ENCODE data around the gene GMNC.
"Not testable (repeated sequence)": the region's sequence is repeated elsewhere in the genome, so short reads cannot be mapped to it uniquely, and the experiment has no call there.

GMNC gene, protein sequence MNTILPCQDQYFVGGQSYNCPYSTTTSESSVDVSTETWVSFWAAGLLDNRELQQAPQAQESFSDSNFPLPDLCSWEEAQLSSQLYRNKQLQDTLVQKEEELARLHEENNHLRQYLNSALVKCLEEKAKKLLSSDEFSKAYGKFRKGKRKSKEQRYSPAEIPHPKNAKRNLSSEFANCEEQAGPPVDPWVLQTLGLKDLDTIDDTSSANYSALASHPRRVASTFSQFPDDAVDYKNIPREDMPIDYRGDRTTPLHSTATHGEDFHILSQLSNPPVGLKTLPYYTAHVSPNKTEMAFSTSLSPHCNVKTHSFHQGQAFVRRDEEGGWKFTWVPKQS

DNA sequence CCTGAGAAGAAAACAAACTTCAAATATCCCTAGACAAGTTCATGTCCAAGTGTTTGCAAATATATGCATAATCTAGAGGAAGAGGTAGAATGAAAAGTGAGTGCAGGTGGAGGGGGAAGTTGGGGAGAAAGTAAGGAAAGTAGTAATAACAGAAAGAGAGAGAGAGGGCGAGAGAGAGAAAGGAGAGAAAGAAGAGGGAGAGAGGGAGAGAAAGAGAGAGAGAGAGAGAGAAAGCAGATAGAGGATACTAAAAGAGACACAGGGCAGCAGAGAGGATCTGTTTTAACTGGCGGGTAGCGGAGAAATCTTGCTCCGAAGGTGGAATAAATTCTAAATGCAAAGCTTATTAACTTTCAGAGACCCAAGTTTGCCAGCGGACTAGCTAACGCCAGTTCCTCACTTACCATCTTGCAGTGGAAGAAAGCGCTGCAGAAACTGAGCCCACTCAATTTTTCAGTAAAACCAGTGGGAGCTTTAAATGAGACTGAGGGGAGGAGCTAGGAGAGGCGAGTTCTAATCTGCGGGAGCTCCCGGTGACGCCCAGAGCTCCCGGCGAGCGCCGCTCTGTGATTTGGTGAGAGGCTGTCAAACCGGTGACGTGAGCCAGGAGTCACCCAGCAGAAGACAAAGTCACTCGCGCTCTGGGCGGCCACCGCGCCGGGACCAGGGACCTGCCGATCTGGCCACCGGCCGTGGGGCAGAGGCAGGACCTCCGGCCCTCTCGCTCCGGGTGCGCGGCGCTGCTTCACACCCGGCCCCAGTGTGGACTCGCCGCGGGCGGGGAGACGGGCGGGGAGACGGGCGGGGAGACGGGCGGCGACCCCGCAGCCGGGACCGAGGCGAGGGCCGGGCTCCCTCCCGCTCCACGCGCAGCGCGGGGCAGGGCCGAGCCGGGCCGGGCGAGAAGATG, at the start of gene GMNC:
TSS of gene GMNC (minus strand) at position 486 of the 910 bp plus-strand sequence. CDS start at position 407, 79 bp downstream.
- DNase-seq, result peak; percentile 83 to 92 (median 90)

DNA sequence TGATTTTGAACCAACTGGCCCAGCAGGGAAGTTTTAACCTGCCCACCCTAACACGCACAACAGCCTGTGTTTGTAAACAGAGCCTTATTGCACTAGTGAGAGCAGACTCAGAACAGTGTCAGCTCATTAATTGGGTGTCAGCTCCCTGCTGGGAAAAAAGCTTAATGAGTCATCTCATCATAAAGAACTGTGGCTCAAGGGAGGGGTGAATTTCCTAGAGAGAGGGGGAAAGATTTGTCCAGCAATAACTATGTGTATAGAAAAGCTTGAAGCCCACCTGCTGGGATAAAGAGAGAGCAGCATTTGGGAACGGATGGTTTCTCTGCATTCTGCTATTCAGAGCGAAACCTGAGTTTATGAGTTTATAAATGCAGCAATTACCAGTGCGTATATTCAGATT, 48.9 kb upstream of the GMNC start:
- no peak for DNase-seq

DNA sequence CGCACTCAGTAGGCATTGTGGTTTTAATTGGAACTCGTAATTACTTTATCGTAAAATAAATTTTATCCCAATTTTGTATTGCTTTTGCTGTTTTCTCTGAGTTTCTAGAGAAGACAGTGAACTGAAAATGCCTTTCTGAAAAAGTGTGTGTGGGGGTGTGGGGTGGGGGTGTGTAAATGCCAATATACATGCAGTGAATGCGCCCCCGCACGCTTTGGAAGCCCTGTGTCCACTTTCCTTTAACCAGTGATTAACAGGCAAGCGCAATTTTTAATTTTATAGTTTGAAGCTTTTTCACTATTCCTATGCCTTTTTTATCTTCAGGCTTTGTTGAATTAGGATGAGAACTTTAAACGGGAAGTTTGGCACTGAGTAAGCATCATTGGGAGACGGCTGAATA, 47.4 kb upstream of the GMNC start:
- DNase-seq, result no peak

DNA sequence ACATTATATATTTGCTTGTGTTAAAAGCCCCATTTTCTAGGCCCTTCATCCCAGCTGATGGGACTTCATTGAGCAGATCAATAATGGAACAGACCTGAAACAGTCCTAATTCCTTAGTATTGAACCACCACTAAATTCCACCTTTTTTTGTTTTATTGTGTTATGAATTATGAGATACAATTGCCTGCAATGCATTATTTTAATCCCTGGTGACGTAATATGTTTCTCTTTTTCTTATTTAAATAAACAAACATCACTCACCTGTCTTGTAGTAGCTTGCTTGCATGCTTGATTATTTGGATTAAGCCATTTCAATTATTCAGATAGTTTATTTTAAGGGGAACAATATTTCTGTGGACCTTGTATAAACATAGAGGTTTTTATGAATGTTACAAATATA, 40.7 kb upstream of the GMNC start:
- DNase-seq, result no peak

DNA sequence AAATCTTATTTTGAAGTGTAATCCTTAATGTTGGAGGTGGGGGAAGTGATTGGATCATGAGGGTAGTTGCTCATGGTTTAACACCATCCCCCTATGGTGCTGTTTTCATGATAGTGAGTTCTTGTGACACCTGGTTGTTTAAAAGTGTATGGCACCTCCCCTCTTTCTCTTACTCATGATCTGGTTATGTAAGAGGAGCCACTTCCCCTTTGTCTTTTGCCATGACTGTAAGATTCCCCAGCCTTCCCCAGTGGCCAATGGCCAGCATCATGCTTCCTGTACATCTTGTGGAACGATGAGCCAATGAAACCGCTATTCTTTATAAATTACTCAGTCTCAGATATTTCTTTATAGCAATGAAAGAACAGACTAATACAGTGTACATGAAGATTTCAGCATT, 39.8 kb upstream of the GMNC start:
- DNase-seq, result peak; percentile 17 to 28 (median 22)

DNA sequence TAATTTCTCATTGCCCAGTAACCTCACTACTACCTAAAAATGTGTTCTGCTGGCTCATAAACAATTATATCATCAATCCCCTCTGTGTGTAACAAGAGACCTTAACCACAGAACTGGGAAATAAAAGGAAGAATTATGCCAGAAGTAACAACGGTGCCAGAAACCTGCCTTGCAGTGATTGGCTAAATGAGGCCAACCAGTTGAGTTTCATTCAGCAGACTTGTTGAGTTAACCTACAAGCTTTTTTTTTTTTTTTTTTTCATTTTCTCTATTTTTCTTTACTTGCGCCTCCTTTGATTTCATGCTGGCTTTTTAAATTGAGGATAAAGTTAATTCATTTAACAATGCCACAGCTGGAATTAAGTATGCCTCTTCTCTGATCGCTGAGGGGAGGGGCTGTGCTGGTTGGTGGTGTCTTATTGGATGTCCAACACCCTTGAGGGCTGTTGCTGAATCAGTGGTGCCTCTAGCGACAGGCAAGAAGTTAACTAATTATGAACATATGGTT, 30.0 kb upstream of the GMNC start:
- DNase-seq, result no peak

DNA sequence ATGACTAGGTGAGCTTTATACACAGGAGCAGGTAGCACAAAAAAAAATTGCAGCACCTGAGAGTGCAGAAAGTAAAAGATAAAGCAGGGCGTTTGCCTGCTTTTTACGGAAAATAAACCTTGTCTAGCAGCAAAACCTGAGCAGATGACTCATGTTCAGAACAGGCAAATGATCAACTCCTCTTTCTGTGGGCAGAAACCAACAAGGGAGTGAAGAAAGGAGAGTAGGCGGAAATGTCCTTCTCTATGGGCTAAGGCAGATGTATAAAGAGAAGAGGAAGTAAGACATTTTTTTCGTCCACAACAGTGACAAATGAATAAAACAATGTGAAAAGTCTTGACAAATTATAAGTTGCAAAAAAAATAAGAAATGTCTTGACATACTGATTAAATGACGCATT, 24.5 kb upstream of the GMNC start:
- DNase-seq, result peak; percentile 21 to 42 (median 41)

DNA sequence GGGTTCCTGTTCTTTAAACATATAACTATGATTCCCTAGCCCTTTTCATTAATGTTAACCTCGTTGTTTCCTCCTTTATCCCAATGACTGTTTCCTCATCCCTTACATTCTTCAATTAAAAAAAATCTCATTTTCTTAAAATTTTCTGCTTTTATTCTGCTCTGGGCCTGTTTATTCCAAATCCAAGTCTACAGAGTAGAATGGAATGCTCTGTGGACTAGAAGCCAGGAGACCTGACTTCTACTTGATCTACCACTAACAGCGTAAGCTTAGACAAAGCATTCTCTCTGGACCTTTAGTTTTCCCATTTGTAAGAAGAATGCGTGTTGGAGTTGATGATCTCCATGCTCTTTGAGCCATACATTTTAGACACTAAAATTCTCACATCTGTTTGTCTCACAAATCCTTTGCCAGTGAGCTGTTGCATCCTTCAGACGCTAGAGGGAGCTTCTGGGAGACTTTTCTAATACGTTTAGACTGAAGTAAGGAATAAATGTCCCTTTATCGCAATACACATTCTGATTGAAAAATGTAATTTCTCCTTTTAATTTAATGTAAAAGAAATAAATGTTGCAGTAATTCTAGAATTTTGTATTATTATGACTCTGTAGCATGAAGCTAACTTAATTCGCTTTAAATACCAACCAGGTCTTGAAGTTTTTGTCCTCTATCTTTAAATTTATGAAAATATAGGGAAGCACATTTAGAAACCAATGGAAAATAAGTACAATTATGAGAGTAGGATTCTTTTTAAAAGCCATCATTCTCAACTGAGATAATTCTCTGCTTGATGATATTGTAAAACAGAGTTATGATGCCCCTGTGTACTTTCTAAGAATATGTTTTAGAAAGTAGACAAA, 21.7 kb upstream of the GMNC start:
- peak; percentile 73 to 79 (median 78) for DNase-seq

DNA sequence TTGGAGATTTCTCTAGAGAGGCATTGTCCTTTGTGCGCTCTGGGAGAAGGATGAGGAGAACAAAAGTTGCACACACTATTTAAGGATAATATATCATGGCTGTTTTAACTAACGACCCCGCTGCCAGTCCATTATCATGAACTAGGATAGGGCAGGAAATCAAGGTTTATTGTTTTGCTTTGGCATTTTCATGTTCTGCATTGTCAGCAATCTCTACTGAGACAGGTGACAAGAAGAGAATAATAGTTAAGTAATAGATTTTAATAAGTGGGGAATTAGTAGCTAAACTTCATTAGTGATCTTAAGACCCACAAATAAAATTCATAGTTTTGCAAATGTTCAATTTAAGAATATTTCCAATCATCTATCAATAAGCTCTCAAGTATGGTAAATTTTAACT, 20.6 kb upstream of the GMNC start:
- no peak for DNase-seq

DNA sequence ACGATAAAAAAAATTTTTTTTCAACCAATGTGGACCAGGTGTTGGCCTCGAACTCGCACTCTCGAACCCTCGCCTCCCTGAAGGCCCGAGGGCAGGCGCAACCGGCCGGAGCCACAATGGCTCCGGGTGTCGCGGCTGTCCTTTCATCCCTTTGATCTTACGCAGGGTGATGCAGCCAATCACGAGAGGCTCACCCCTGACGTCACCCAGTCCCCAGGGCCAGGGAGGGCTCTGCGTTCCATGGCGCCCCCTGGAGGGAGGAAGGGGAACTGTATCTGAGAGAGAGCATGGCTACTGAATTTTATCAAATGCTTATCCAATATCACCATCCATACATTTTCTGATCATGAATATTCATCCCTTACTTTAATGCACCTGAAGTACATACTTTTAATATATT, 15.4 kb upstream of the GMNC start:
- DNase-seq, result peak in 1 of 3 donors; percentile 20

DNA sequence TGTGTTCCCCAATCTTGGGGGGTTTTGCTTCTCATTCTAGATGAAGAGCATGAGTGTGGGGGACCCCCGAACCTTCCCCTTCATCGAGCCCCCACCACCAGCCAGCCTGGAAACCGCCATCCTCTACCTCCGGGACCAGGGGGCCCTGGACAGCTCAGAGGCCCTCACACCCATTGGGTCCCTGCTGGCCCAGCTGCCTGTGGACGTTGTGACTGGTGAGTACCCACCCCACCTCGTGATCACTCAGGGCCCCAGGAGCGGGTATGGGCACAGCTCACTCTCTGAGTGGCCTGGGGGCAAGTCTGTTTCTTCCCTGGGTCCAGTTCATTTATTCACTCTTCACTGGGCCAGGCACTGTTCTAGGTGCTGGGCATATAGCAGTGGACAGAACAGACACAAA, 13.9 kb upstream of the GMNC start:
- DNase-seq, result not testable (repeated sequence)

DNA sequence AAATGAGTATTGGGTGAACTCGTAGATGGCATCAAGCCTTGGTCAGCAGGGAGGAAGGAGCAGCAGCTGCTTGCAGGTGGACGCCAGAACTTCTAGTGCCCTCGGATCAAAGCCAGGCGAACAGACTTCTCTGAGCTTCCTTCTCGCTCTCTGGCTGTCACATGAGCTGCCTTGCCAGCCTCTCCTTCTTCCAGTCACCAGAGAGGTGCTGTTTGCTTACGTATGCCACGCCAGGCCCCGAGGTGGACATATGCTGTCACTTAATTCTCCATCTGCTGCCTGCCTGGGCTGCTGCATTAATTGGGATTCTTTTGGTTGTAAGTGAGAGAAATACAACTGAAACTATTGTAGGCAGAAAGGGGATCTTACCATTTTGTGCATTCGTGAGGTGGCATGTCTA, 12.6 kb upstream of the GMNC start:
- not testable (repeated sequence) for DNase-seq

DNA sequence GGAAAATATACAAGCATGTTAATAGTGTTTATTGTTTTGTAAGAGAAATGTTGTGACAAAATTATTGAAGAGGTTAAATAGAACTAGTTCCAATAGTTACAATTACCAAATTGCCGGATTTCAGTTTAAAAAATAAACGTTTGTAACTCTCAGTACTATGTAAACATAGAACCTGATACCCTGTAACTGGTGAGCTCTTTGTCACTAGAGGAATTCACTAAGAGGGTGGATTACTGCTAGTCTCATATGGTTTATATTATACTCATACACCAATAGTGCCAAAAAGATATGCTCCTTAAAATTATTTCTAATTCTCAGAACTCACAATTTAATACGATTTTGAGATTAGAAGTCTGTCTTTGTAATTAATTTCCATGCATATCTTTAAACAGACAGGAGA, 7.6 kb upstream of the GMNC start:
- no peak for DNase-seq

DNA sequence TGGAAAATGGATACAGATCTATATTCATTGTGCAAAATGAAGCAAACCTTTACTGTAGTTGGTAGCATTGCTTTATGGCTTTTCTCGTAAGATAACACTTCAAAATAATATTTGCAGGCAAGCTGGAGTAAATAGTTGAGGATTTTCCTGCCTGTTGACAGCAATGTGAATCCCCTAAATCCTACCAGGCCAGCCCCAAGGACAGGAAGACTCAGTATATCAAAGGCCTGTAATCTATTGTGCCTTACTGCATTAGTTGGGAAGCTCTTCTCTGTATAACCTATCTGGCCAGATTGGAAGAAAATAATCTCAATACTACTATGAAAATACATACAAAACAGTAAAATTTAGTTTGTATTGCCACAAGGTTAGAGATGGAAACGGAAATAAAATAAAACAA, 4.6 kb upstream of the GMNC start:
- DNase-seq, result no peak

DNA sequence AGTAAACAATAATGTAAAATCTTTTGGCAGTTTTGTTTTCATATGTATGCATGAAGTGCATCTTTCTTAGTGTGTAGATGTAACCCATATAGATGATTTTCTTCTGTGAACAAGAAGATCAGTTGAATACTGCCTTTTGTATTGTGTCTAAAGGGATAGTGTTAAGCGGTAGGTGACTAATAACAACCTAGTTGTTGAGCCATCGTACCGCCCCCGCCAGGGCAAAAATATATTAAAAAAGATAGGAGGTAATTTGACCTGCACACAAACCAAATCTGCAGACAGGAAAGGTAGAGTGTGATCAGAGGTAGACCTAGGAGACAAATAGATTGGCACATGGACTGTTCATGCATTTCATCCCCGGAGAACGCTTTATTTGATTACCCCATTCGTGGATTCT, 3.3 kb upstream of the GMNC start:
- no peak for DNase-seq

DNA sequence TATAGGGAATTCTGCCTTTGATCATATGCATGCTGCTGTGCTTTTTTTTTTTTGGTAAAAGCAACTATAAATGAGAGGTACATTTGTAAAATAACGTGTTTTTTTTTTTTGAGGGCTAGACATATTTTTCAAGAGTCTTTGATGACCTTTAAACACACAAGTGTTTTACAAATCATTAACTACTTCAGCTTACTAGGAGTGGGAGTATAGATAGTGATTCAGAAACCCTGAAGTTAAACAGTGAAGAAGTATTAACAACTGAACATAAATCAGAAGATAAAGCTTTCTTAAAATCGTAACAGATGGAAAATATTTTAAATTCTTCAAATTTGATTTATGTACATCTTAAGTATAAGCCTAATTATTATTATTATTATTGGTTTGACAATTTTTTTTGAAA, 2.9 kb upstream of the GMNC start:
- no peak for DNase-seq

DNA sequence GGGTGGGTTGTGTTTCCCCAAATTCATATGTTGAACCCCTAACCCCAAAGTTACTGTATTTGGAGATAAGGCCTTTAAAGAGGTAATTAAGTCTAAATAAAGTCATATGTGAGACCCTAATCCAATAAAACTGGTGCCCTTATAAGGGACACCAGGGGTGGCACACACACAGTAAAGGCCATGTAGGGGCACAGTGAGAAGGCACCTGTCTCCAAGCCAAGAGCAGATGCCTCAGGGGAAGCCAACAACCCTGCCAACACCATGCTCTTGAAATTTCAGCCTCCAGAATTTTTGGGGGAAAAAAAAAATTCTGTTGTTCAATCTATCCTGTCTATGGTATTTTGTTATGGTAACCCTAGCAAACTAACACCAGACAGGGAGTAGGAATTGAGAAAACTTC, 1.5 kb upstream of the GMNC start:
- no peak for DNase-seq

DNA sequence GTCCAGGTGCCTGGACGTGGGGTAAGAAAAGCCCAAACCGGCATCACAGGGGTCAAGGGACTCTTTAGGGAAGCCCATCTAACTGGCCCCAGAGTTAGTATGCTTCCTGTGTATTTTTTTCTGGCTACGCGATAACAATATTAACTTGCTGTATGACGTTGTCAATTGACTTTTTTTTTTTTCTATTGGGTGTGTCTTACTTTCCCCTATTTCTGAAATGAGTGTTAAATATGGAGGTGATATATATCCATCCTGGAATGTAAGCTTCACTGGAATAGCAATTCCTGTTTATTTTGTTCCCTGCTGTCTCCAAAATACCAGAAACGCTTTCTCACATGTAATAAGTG, 598 bp upstream of the GMNC start:
- DNase-seq, result peak in 1 of 3 donors; percentile 13

DNA sequence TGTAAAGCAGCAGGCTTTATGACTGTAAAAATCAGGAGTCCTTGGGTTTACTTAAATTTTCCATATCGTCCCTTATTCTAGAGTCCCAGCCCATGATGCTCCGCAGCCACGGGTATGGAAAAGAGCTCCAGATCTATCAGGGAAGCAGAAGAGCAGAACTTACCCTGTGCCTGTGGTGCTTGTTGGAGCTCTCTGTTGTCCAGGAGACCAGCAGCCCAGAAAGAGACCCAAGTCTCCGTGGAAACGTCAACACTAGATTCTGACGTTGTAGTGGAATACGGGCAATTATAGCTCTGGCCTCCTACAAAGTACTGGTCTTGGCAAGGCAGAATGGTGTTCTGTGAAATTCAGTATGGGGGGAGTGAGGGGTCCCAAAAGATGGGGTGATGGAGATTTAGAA, 2.0 kb downstream of the GMNC start:
- no peak for DNase-seq

DNA sequence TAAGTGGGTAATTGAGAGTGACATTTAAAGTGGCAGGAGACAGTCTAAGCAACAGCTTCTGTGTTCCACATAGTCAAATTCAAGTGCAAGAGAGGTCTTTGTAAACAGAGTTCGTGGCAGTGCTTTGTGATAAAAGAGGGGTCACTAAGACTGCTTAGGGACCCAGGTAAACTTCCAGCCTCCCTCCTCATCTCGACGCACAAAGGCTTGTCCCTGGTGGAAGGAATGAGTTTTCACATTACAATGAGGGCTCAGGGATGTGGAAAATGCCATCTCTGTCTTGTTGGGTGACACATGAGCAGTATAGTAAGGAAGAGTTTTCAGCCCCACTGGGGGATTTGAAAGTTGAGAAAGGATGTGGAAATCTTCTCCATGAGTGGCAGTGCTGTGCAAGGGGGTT, 7.3 kb downstream of the GMNC start:
- DNase-seq, result no peak

DNA sequence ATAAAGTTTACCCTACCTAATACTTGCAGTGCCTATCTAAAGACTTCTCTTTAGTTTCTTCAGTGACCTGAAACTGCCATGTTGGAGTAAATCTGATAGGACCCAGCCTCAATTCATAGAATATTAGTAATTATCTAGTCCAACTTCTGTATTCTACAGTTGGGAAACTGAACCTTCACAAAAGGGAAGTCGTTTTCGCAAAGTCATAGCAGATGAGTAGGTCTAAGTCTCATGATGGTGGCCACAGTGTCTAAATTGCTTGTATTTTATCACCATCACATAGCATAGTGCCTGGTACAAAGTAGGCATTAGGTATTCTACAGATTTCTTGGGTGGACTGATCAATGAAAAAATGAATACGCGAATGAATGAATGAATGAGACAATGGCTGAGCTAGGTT, 8.4 kb downstream of the GMNC start:
- peak; percentile 53 to 79 (median 74) for DNase-seq

DNA sequence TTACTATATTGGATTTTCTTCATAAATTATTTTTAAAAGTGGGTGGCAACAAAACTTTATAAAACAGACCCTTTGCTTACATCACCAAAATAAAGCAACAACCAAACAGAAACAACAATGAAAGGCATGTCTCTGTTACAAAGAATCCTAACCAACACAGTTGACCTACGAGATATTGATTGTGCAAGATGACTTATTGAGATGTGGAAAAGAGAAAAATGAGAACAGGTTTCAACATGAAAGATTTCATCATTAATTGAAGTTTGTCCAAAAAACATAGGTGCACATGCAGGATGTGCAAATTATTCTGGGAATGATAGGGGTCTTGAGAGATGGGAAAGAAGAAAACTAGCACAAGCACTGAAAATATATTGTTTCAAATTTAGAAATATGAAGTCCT, 9.0 kb downstream of the GMNC start:
- DNase-seq, result no peak

DNA sequence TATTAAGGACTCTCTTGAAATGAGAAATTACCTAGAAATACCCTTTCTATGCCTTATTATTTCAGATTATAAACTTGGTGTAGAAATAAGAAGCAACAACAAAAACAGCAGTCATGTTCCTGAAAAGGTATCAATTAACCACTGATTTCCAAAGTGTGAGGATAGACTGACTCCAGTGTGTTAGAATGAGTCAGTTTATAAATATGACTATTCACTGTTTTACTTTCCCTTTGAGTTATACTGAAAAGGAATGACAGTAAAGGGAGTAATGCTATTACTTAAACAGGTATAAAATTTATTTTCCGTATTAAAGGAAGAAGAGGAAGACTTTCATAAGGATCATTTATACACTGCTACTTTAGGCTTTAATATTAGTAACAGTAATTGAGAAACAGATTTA, 12.9 kb downstream of the GMNC start:
- DNase-seq, result no peak

Measured in suppressor macrophage treated with lipopolysaccharide for 1 hour (primary cell).